Measurements from ENCODE around the gene SPAG17. TPM values are rescaled to one million over a fixed set of nuclear protein-coding genes. Genes with fewer than 3 reads are reported as not detected.

SPAG17 gene
- total RNA-seq, 1 experiment from 2014 or later, result not detected

DNA sequence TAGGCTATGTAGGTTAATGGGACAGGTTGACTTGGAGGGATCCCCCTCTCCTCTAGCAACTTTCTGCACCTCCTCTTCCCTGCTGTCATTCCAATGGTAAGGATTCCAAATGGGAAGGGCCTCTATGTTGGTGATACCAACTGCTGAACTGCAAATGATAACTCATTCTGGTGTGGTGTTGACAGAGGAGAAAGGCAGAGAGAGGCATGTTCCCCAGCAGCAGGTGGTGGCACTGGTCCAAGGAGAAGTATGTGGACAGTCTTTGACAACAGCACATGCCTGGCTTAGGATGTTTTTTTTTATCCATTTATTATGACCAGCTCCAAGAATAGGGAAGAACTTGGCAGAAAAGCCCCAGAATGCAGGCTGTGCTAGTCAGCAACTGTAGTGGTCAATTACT, 19.6 kb upstream of the SPAG17 start:
- Histone ChIP-seq H3K4me1 (ENCODE audit: control insufficient read depth in 1 of 2, insufficient read depth in 2 of 2, low read length in 2 of 2) (no peaks in the 10 kb centered on the region), H3K79me2 (ENCODE audit: insufficient read depth, low read length) (no peaks in the 10 kb centered on the region), H3K9ac (ENCODE audit: low read length) (no peak overlapping the region), H3K27ac (ENCODE audit: low read depth, low read length) (no peak overlapping the region), H4K20me1 (ENCODE audit: insufficient read depth) (no peaks in the 10 kb centered on the region), H2AFZ (ENCODE audit: low read depth, low read length, poor library complexity, severe bottlenecking) (no peak overlapping the region), H3K9me3 (ENCODE audit: control insufficient read depth in 1 of 2, insufficient read depth in 1 of 2, low read depth in 1 of 2, low read length in 2 of 2) (no peaks in the 10 kb centered on the region), H3K27me3 (ENCODE audit: insufficient read depth, low read length) (no peaks in the 10 kb centered on the region), H3K4me2 (ENCODE audit: low read length) (no peak overlapping the region), H3K36me3 (ENCODE audit: control insufficient read depth in 1 of 2, insufficient read depth in 2 of 2, low read length in 2 of 2) (no peaks in the 10 kb centered on the region), H3K9me2 (ENCODE audit: insufficient read depth) (no peaks in the 10 kb centered on the region), H3K4me3 (replicated peaks in 1 of 2; ENCODE audit: low read depth in 1 of 2, low read length in 2 of 2) (no peak overlapping the region)
- CTCF ChIA-PET, result no interaction called here
- intact Hi-C loops (cut with micrococcal nuclease), result no loop called here
- POLR2A ChIA-PET, result no interaction called here
- RAD21 ChIA-PET (ENCODE audit: low non-redundant PET in 1 of 2, low total read pairs in 2 of 2, uncharacterized antibody in 2 of 2, unreplicated experiment in 2 of 2), result no interaction called here
- no peak for DNase-seq (ENCODE audit: low read depth, low spot score)
- no peak for ATAC-seq
- no TSS peak for BruUV-seq (replicated peaks)
- TF ChIP-seq CTCF (IDR thresholded peaks at IDR 0.05 in 2 of 3, conservative IDR thresholded peaks at IDR 0.05 in 1 of 3; ENCODE audit: borderline replicate concordance in 1 of 3, insufficient read depth in 1 of 3, low read depth in 2 of 3, low read length in 2 of 3) (no peak), FOSL1 (IDR thresholded peaks at IDR 0.05; ENCODE audit: low read depth) (no peak), EZH2 (IDR thresholded peaks at IDR 0.05) (no peak), ZNF274 (IDR thresholded peaks at IDR 0.05; ENCODE audit: low read depth, low read length) (no peak), TCF7L2 (IDR thresholded peaks at IDR 0.05; ENCODE audit: borderline replicate concordance, extremely low read depth, insufficient read depth, insufficient read length) (no peak), CEBPB (IDR thresholded peaks at IDR 0.05; ENCODE audit: low read depth) (no peak), CBX3 (IDR thresholded peaks at IDR 0.05; ENCODE audit: low read depth) (no peak), REST (IDR thresholded peaks at IDR 0.05; ENCODE audit: low read depth) (no peak), JUND (IDR thresholded peaks at IDR 0.05) (no peak), MAX (IDR thresholded peaks at IDR 0.05) (no peak), ZFX (IDR thresholded peaks at IDR 0.05) (no peak)
- TF ChIP-seq, protein P1, sequence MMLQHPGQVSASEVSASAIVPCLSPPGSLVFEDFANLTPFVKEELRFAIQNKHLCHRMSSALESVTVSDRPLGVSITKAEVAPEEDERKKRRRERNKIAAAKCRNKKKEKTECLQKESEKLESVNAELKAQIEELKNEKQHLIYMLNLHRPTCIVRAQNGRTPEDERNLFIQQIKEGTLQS (IDR thresholded peaks at IDR 0.05), result no peak

Data from HCT116 (cell line).